CD14-positive monocyte (primary cell): ENCODE measurements around the gene TMEFF2. TPM values are rescaled to one million over a fixed set of nuclear protein-coding genes. Genes with fewer than 3 reads are reported as not detected.

Source experiments
- DNase-seq, 3 donors: peaks; one replicate each; pipeline ENCODE4 v3.0.0-alpha.2; 2011 to 2022
- H2AFZ ChIP-seq: 2 replicates; pipeline ENCODE4 v1.6.0; 2012; ENCODE audit warnings: mild to moderate bottlenecking, low read depth, low read length, inconsistent platforms; ENCODE audit not compliant: insufficient read depth, poor library complexity, severe bottlenecking
- H3K27ac ChIP-seq, 2 donors: 1 replicate in 1 of 2; 2 replicates in 1 of 2; pipeline ENCODE4 v1.5.1; 2012 to 2013; ENCODE audit warnings: low read length in 2 of 2, control low read depth in 1 of 2, inconsistent platforms in 1 of 2, low read depth in 1 of 2, mild to moderate bottlenecking in 1 of 2
- H3K27me3 ChIP-seq, 2 donors: one replicate each; pipeline versions ENCODE4 v1.6.0 to v1.6.1; 2011 to 2013; ENCODE audit warnings: low read length in 2 of 2; ENCODE audit not compliant: control insufficient read depth in 2 of 2, insufficient read depth in 2 of 2
- H3K36me3 ChIP-seq, 2 donors: replicated peaks in 1 of 2; 1 replicate in 1 of 2; 2 replicates in 1 of 2; pipeline versions ENCODE4 v1.5.1 to v1.6.1; 2012 to 2013; ENCODE audit warnings: low read length in 2 of 2, control low read depth in 1 of 2, inconsistent platforms in 1 of 2, mild to moderate bottlenecking in 1 of 2; ENCODE audit not compliant: insufficient read depth in 2 of 2, control insufficient read depth in 1 of 2
- H3K4me1 ChIP-seq, 2 donors: 1 replicate in 1 of 2; 2 replicates in 1 of 2; pipeline versions ENCODE4 v1.5.1 to v1.6.1; 2012 to 2013; ENCODE audit warnings: low read length in 2 of 2, control low read depth in 1 of 2, inconsistent platforms in 1 of 2, mild to moderate bottlenecking in 1 of 2, moderate library complexity in 1 of 2; ENCODE audit not compliant: insufficient read depth in 2 of 2, control insufficient read depth in 1 of 2
- H3K4me2 ChIP-seq: replicated peaks from 2 replicates; pipeline ENCODE3; 2012; ENCODE audit warnings: low read length, moderate library complexity, mild to moderate bottlenecking; ENCODE audit not compliant: poor library complexity, severe bottlenecking; ENCODE audit errors: extremely low read depth
- H3K4me3 ChIP-seq, 3 experiments: fragments of 200-600 bp in 1 of 3; sonication (generic) in 1 of 3; replicated peaks in 1 of 3; 1 replicate in 2 of 3; 2 replicates in 1 of 3; pipeline ENCODE4 v1.5.1; 2011 to 2013; ENCODE audit warnings: low read length in 3 of 3, mild to moderate bottlenecking in 3 of 3, control low read depth in 2 of 3, low read depth in 2 of 3, inconsistent platforms in 1 of 3, moderate library complexity in 1 of 3
- H3K79me2 ChIP-seq: 2 replicates; pipeline ENCODE4 v1.6.0; 2012; ENCODE audit warnings: mild to moderate bottlenecking, control low read depth, inconsistent platforms, low read length, moderate library complexity; ENCODE audit not compliant: insufficient read depth
- H3K9ac ChIP-seq: 2 replicates; pipeline ENCODE4 v1.6.0; 2017; ENCODE audit warnings: low read length, mild to moderate bottlenecking; ENCODE audit not compliant: insufficient read depth, poor library complexity, severe bottlenecking
- H3K9me3 ChIP-seq, 2 donors: replicated peaks in 1 of 2; 1 replicate in 1 of 2; 2 replicates in 1 of 2; pipeline versions ENCODE4 v1.5.1 to v1.6.1; 2012 to 2013; ENCODE audit warnings: low read length in 2 of 2, control low read depth in 1 of 2; ENCODE audit not compliant: control insufficient read depth in 1 of 2, insufficient read depth in 1 of 2
- H4K20me1 ChIP-seq: 2 replicates; pipeline ENCODE4 v1.6.0; 2012; ENCODE audit warnings: mild to moderate bottlenecking, low read length, control low read depth, moderate library complexity; ENCODE audit not compliant: insufficient read depth
- H3K27ac Mint-ChIP-seq, 7 donors: one replicate each; pipeline ENCODE4 v1.8.0; 2020; ENCODE audit warnings: mild to moderate bottlenecking in 7 of 7, mixed read lengths in 7 of 7, moderate library complexity in 6 of 7, inconsistent platforms in 2 of 7
- H3K27me3 Mint-ChIP-seq, 3 donors: one replicate each; pipeline ENCODE4 v1.8.0; 2021 to 2022; ENCODE audit warnings: low read depth in 3 of 3, mild to moderate bottlenecking in 3 of 3, mixed read lengths in 3 of 3, moderate library complexity in 3 of 3, inconsistent platforms in 1 of 3
- H3K36me3 Mint-ChIP-seq, 2 donors: one replicate each; pipeline ENCODE4 v1.8.0; 2020; ENCODE audit warnings: mixed read lengths in 2 of 2, inconsistent platforms in 1 of 2, mild to moderate bottlenecking in 1 of 2
- H3K4me1 Mint-ChIP-seq: one replicate; pipeline ENCODE4 v1.8.0; 2020; ENCODE audit warnings: mild to moderate bottlenecking, mixed read lengths
- H3K4me3 Mint-ChIP-seq, 2 donors: one replicate each; pipeline ENCODE4 v1.8.0; 2020; ENCODE audit warnings: mild to moderate bottlenecking in 2 of 2, mixed read lengths in 2 of 2, moderate library complexity in 1 of 2
- H3K9me3 Mint-ChIP-seq, 7 donors: one replicate each; pipeline ENCODE4 v1.8.0; 2020 to 2022; ENCODE audit warnings: mixed read lengths in 7 of 7, mild to moderate bottlenecking in 6 of 7, moderate library complexity in 6 of 7, inconsistent platforms in 2 of 7
- WGBS: methylation state at CpG from one replicate; pipeline ENCODE4 v1.1.5; 2013; ENCODE audit warnings: missing lambda C conversion rate; ENCODE audit not compliant: insufficient coverage; 5-methylcytosine and 5-hydroxymethylcytosine counted together
- intact Hi-C, 2 donors: fragments of 100-400 bp; cut with micrococcal nuclease; formaldehyde crosslinking; loops; one replicate each; pipeline versions ENCODE4 v1.15.0 to v1.15.1; 2023
- polyA plus RNA-seq, 3 donors: library from polyadenylated mRNA; depleted of rRNA in 1 of 3; unstranded in 2 of 3; stranded (reverse) in 1 of 3; fragments of 300-500 nt in 2 of 3; fragments of >200 nt in 1 of 3; fragmentation: Illumina TruSeq in 2 of 3; gene quantifications; 1 replicate in 2 of 3; 2 replicates in 1 of 3; pipeline ENCODE4 v1.2.3, GENCODE V29; 2012 to 2021
- TF ChIP-seq, protein P1 (sequence below): fragments of 200-600 bp; IDR thresholded peaks from one replicate; pipeline ENCODE4 v1.8.0; 2022; ENCODE audit warnings: antibody characterized with exemption, mild to moderate bottlenecking

Gene TMEFF2
- polyA plus RNA-seq, 3 donors, result not detected

DNA sequence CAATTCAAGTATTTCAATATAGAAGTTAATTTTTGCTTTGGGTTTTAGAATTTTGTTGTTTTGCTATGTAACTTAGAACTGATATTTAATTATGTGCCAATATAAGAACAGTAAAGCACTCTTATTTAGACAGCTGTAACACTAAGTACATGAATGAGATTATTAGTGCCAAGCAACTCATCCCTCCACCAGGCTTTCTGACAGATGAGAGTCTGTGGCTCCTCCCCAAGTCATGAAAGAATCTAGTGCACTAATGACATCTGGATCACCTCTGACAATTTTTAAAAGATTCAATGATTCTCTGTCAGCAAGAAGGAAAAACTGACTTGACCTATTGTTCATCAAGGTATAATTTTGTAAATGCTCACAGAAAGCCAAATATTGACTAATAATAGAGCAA lies 67.8 kb downstream of the TMEFF2 start:
- Histone ChIP-seq H3K79me2 (no peaks in the 10 kb centered on the region), H4K20me1 (no peaks in the 10 kb centered on the region), H3K9me3 (no peaks in the 10 kb centered on the region), H3K36me3 (no peaks in the 10 kb centered on the region), H3K9ac (no peak overlapping the region), H3K27me3 (no peaks in the 10 kb centered on the region), H3K4me1 (no peaks in the 10 kb centered on the region), H3K4me2 (no peak overlapping the region), H2AFZ (no peak overlapping the region), H3K27ac (no peak overlapping the region), H3K4me3 (no peak overlapping the region)
- Mint-ChIP-seq H3K27ac (no peak overlapping the region), H3K9me3 (no peaks in the 10 kb centered on the region), H3K27me3 (peaks cover 0 to 2% (median 0%) of the 10 kb centered on the region in 3 donors), H3K4me3 (no peak overlapping the region), H3K36me3 (no peaks in the 10 kb centered on the region), H3K4me1 (no peaks in the 10 kb centered on the region)
- TF ChIP-seq, protein P1, sequence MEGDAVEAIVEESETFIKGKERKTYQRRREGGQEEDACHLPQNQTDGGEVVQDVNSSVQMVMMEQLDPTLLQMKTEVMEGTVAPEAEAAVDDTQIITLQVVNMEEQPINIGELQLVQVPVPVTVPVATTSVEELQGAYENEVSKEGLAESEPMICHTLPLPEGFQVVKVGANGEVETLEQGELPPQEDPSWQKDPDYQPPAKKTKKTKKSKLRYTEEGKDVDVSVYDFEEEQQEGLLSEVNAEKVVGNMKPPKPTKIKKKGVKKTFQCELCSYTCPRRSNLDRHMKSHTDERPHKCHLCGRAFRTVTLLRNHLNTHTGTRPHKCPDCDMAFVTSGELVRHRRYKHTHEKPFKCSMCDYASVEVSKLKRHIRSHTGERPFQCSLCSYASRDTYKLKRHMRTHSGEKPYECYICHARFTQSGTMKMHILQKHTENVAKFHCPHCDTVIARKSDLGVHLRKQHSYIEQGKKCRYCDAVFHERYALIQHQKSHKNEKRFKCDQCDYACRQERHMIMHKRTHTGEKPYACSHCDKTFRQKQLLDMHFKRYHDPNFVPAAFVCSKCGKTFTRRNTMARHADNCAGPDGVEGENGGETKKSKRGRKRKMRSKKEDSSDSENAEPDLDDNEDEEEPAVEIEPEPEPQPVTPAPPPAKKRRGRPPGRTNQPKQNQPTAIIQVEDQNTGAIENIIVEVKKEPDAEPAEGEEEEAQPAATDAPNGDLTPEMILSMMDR, result no peak
- intact Hi-C loops, result no loop called here
- DNase-seq, result no peak

DNA sequence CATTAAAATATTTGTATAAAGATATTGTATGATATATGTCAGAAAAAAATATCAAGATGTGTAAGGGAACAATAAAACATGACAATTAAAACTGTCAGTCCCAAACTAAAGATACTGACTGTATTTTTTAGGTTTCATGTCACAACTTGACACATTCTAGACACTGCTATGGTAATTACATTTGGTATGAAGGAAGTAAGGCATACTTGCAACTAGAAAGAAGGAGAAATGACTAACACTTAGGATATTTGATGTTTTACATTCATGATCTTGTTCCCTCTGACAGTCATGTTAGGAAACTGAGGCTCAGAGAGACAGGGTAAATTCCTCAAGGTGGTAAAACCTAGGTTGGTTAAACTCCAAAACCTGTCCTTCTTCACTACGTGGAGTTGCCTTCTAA lies 68.3 kb downstream of the TMEFF2 start:
- no peak for DNase-seq
- H3K27me3 Mint-ChIP-seq, result no peaks in the 10 kb centered on the region
- Histone ChIP-seq H4K20me1 (no peaks in the 10 kb centered on the region), H3K4me1 (no peaks in the 10 kb centered on the region), H3K9ac (no peak overlapping the region), H2AFZ (no peak overlapping the region), H3K27ac (no peak overlapping the region), H3K36me3 (no peaks in the 10 kb centered on the region), H3K27me3 (no peaks in the 10 kb centered on the region), H3K4me3 (no peak overlapping the region), H3K79me2 (no peaks in the 10 kb centered on the region), H3K4me2 (no peak overlapping the region), H3K9me3 (no peaks in the 10 kb centered on the region)
- no peaks in the 10 kb centered on the region for H3K9me3 Mint-ChIP-seq
- intact Hi-C loops, result no loop called here
- no peaks in the 10 kb centered on the region for H3K36me3 Mint-ChIP-seq
- TF ChIP-seq, protein P1, result no peak
- H3K4me1 Mint-ChIP-seq, result no peaks in the 10 kb centered on the region
- WGBS, result no CpG with 5 or more reads among the region's 1 CpG
- no peak overlapping the region for H3K27ac Mint-ChIP-seq
- no peak overlapping the region for H3K4me3 Mint-ChIP-seq
